ENCODE measurements around the gene NANS. TPM values are rescaled to one million over a fixed set of nuclear protein-coding genes. Genes with fewer than 3 reads are reported as not detected.
A peak's percentile ranks its signal among the peaks of the same experiment; 100 is the strongest.

The NANS gene
- total RNA-seq, 5 donors from 2014 or later (not counting 1 experiment from before 2014, with no cell fraction given), result 21.7 to 57.5 (median 27.6) TPM

DNA sequence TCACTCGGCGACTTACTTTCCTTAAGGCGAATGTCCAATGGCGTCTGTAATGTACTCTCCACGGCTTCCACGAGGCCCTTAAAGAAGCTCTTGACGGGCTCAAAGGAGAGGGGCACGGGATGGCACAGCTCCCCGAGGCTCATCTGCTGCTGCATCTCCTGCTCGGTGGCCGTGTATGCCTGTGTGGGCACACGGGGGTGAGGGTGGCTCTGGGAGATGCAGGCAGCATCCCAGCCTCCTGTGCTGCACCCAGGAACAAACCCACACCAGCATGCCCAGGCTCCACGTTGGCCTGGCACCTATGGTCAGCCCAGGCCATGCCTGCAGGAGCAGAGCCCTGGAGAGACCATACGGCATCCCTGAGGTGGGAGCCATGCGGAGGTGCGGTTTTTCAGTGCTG is 38.3 kb downstream of the NANS start:
- no peak overlapping the region for H3K27ac ChIP-seq (ENCODE audit: low read length)
- peaks cover 14 to 78% of the 10 kb centered on the region in 2 experiments for H3K4me1 ChIP-seq (ENCODE audit: control insufficient read depth in 1 of 2, extremely low read depth in 1 of 2, insufficient read depth in 2 of 2, low read length in 2 of 2)
- Mint-ChIP-seq H3K27me3 (no peaks in the 10 kb centered on the region), H3K9me3 (no peaks in the 10 kb centered on the region), H3K4me1 (peaks cover 65 to 83% (median 71%) of the 10 kb centered on the region in 3 donors), H3K4me3 (no peak overlapping the region), H3K27ac (peak overlapping the region; percentile 78 to 84), H3K36me3 (peaks cover 62% of the 10 kb centered on the region)
- WGBS (ENCODE audit: insufficient coverage), result 94% methylated on average over 13 of the region's 16 CpGs
- ATAC-seq (replicated peaks in 1 of 4), result no peak
- no peaks in the 10 kb centered on the region for H3K27me3 ChIP-seq (replicated peaks in 1 of 2; ENCODE audit: control insufficient read depth in 2 of 2, extremely low read depth in 1 of 2, insufficient read depth in 2 of 2, low read length in 1 of 2)
- H3K9me3 ChIP-seq, result no peaks in the 10 kb centered on the region
- DNase-seq, result no peak
- CTCF ChIA-PET, result no interaction called here
- no peak overlapping the region for H3K4me3 ChIP-seq (ENCODE audit: control insufficient read depth in 1 of 2, extremely low read depth in 1 of 2, low read length in 1 of 2)
- H3K36me3 ChIP-seq (ENCODE audit: control insufficient read depth in 2 of 2, extremely low read depth in 1 of 2, insufficient read depth in 1 of 2, low read length in 1 of 2), result peaks cover 13 to 63% of the 10 kb centered on the region in 2 donors
- POLR2A ChIA-PET, result no interaction called here

- no peak for ATAC-seq (replicated peaks in 1 of 4)
- CTCF ChIA-PET, result no interaction called here
Measured at GRCh38 chr9:98095401-98095800, 38.9 kb downstream of the NANS start.

GRCh38 chr9:98096091-98096490 is 39.6 kb downstream of the NANS start:
- Histone ChIP-seq H3K9me3 (no peaks in the 10 kb centered on the region), H3K36me3 (ENCODE audit: control insufficient read depth in 2 of 2, extremely low read depth in 1 of 2, insufficient read depth in 1 of 2, low read length in 1 of 2) (peaks cover 13 to 59% of the 10 kb centered on the region in 2 donors), H3K4me1 (ENCODE audit: control insufficient read depth in 1 of 2, extremely low read depth in 1 of 2, insufficient read depth in 2 of 2, low read length in 2 of 2) (peaks cover 26 to 86% of the 10 kb centered on the region in 2 experiments), H3K4me3 (ENCODE audit: control insufficient read depth in 1 of 2, extremely low read depth in 1 of 2, low read length in 1 of 2) (no peak overlapping the region), H3K27me3 (replicated peaks in 1 of 2; ENCODE audit: control insufficient read depth in 2 of 2, extremely low read depth in 1 of 2, insufficient read depth in 2 of 2, low read length in 1 of 2) (no peaks in the 10 kb centered on the region), H3K27ac (ENCODE audit: low read length) (no peak overlapping the region)
- peaks cover 60% of the 10 kb centered on the region for H3K36me3 Mint-ChIP-seq
- CTCF ChIA-PET, result no interaction called here
- DNase-seq, result no peak
- peak overlapping the region; percentile 85 to 99 for H3K27ac Mint-ChIP-seq
- POLR2A ChIA-PET, result no interaction called here
- 90% methylated on average over 2 of the region's 5 CpGs for WGBS (ENCODE audit: insufficient coverage)
- H3K9me3 Mint-ChIP-seq, result no peaks in the 10 kb centered on the region
- ATAC-seq (replicated peaks in 1 of 4), result no peak
- H3K4me1 Mint-ChIP-seq, result peaks cover 68 to 86% (median 73%) of the 10 kb centered on the region in 3 donors
- H3K27me3 Mint-ChIP-seq, result no peaks in the 10 kb centered on the region
- no peak overlapping the region for H3K4me3 Mint-ChIP-seq

More at GRCh38 chr9:98095401-98095800, 38.9 kb downstream of the NANS start:
- H3K4me1 Mint-ChIP-seq, result peaks cover 67 to 83% (median 71%) of the 10 kb centered on the region in 3 donors
- no CpG with 5 or more reads among the region's 7 CpGs for WGBS (ENCODE audit: insufficient coverage)
- no peaks in the 10 kb centered on the region for H3K27me3 Mint-ChIP-seq
- H3K4me3 ChIP-seq (ENCODE audit: control insufficient read depth in 1 of 2, extremely low read depth in 1 of 2, low read length in 1 of 2), result no peak overlapping the region
- POLR2A ChIA-PET, result no interaction called here
- no peaks in the 10 kb centered on the region for H3K9me3 ChIP-seq
- no peak for DNase-seq
- H3K27ac Mint-ChIP-seq, result peak overlapping the region; percentile 69 to 73
- no peak overlapping the region for H3K4me3 Mint-ChIP-seq
- H3K27me3 ChIP-seq (replicated peaks in 1 of 2; ENCODE audit: control insufficient read depth in 2 of 2, extremely low read depth in 1 of 2, insufficient read depth in 2 of 2, low read length in 1 of 2), result no peaks in the 10 kb centered on the region
- H3K36me3 Mint-ChIP-seq, result peaks cover 60% of the 10 kb centered on the region
- H3K36me3 ChIP-seq (ENCODE audit: control insufficient read depth in 2 of 2, extremely low read depth in 1 of 2, insufficient read depth in 1 of 2, low read length in 1 of 2), result peaks cover 13 to 59% of the 10 kb centered on the region in 2 donors
- no peak overlapping the region for H3K27ac ChIP-seq (ENCODE audit: low read length)
- H3K4me1 ChIP-seq (ENCODE audit: control insufficient read depth in 1 of 2, extremely low read depth in 1 of 2, insufficient read depth in 2 of 2, low read length in 2 of 2), result peaks cover 20 to 82% of the 10 kb centered on the region in 2 experiments
- no peaks in the 10 kb centered on the region for H3K9me3 Mint-ChIP-seq

- ChIA-PET POLR2A (interaction anchor here (0.6 to 0.9 kb wide), 4 partner anchors 10 to 395 kb away, joined by 3 to 4 read pairs (median 3); no protein-coding TSS in a partner anchor), CTCF (interaction anchor here in 1 of 2 donors (0.6 to 1.1 kb wide), 3 partner anchors 20 to 195 kb away, joined by 3 to 5 read pairs (median 4); no protein-coding TSS in a partner anchor)
- Histone ChIP-seq H3K27ac (ENCODE audit: low read length) (peak overlapping the region; percentile 59), H3K27me3 (replicated peaks in 1 of 2; ENCODE audit: control insufficient read depth in 2 of 2, extremely low read depth in 1 of 2, insufficient read depth in 2 of 2, low read length in 1 of 2) (no peaks in the 10 kb centered on the region), H3K9me3 (no peaks in the 10 kb centered on the region), H3K4me1 (ENCODE audit: control insufficient read depth in 1 of 2, extremely low read depth in 1 of 2, insufficient read depth in 2 of 2, low read length in 2 of 2) (peaks cover 39 to 95% of the 10 kb centered on the region in 2 experiments), H3K4me3 (ENCODE audit: control insufficient read depth in 1 of 2, extremely low read depth in 1 of 2, low read length in 1 of 2) (no peak overlapping the region), H3K36me3 (ENCODE audit: control insufficient read depth in 2 of 2, extremely low read depth in 1 of 2, insufficient read depth in 1 of 2, low read length in 1 of 2) (peaks cover 10 to 59% of the 10 kb centered on the region in 2 donors)
- H3K4me3 Mint-ChIP-seq, result peak overlapping the region in 1 of 3 donors; percentile 54
- WGBS (ENCODE audit: insufficient coverage), result 27% methylated on average over 4 of the region's 4 CpGs
- H3K36me3 Mint-ChIP-seq, result peaks cover 56% of the 10 kb centered on the region
- no peaks in the 10 kb centered on the region for H3K9me3 Mint-ChIP-seq
- peak in 10 of 35 experiments; percentile 13 to 69 (median 26) for DNase-seq
- no peaks in the 10 kb centered on the region for H3K27me3 Mint-ChIP-seq
- H3K4me1 Mint-ChIP-seq, result peaks cover 78 to 92% (median 79%) of the 10 kb centered on the region in 3 donors
- ATAC-seq (replicated peaks in 1 of 4), result no peak
- peak overlapping the region; percentile 85 to 99 for H3K27ac Mint-ChIP-seq
Measured at GRCh38 chr9:98097836-98098235, 41.3 kb downstream of the NANS start.

DNA sequence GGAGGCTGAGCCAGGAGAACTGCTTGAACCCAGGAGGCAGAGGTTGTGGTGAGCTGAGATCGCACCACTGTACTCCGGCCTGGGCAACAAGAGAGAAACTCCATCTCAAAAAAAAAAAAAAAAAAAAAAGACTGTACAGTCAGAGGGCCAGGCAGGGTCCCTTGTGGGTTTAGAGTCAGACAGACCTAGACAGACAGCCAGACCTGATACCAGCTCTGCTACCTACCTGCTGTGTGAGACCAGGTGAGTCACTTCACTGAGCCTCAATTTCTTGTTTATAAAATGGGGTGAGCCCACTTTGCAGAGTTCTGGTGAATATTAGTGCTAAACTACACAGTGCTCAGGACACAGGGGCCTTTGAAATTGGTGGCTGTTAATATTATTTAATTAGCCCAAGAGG is 42.8 kb downstream of the NANS start:
- POLR2A ChIA-PET, result interaction anchor here in 1 of 2 donors (0.5 kb wide), 1 partner anchor 156 kb away, joined by 5 read pairs; the partner anchor contains the start of gene TBC1D2
- H3K4me1 ChIP-seq (ENCODE audit: control insufficient read depth in 1 of 2, extremely low read depth in 1 of 2, insufficient read depth in 2 of 2, low read length in 2 of 2), result peaks cover 51 to 94% of the 10 kb centered on the region in 2 experiments
- peak overlapping the region in 2 of 3 donors; percentile 21 to 70 for H3K4me3 Mint-ChIP-seq
- peak overlapping the region; percentile 77 for H3K27ac ChIP-seq (ENCODE audit: low read length)
- no CpG with 5 or more reads among the region's 2 CpGs for WGBS (ENCODE audit: insufficient coverage)
- peaks cover 6 to 47% of the 10 kb centered on the region in 2 donors for H3K36me3 ChIP-seq (ENCODE audit: control insufficient read depth in 2 of 2, extremely low read depth in 1 of 2, insufficient read depth in 1 of 2, low read length in 1 of 2)
- no peaks in the 10 kb centered on the region for H3K27me3 Mint-ChIP-seq
- no peaks in the 10 kb centered on the region for H3K27me3 ChIP-seq (replicated peaks in 1 of 2; ENCODE audit: control insufficient read depth in 2 of 2, extremely low read depth in 1 of 2, insufficient read depth in 2 of 2, low read length in 1 of 2)
- CTCF ChIA-PET, result interaction anchor here in 1 of 2 donors (3.7 kb wide), 1 partner anchor 19 kb away, joined by 28 read pairs; the partner anchor contains the start of gene TRIM14
- peaks cover 49% of the 10 kb centered on the region for H3K36me3 Mint-ChIP-seq
- peaks cover 79 to 93% (median 82%) of the 10 kb centered on the region in 3 donors for H3K4me1 Mint-ChIP-seq
- H3K9me3 ChIP-seq, result no peaks in the 10 kb centered on the region
- H3K27ac Mint-ChIP-seq, result peak overlapping the region; percentile 95 to 99
- no peaks in the 10 kb centered on the region for H3K9me3 Mint-ChIP-seq
- DNase-seq, result no peak
- no peak overlapping the region for H3K4me3 ChIP-seq (ENCODE audit: control insufficient read depth in 1 of 2, extremely low read depth in 1 of 2, low read length in 1 of 2)
- ATAC-seq (replicated peaks in 1 of 4), result no peak

GRCh38 chr9:98099898-98100297 is 43.4 kb downstream of the NANS start:
- H3K27ac ChIP-seq (ENCODE audit: low read length), result peak overlapping the region; percentile 77
- H3K9me3 ChIP-seq, result no peaks in the 10 kb centered on the region
- Mint-ChIP-seq H3K27me3 (no peaks in the 10 kb centered on the region), H3K36me3 (peaks cover 49% of the 10 kb centered on the region), H3K27ac (peak overlapping the region; percentile 95 to 99), H3K4me3 (peak overlapping the region; percentile 21 to 70 (median 49)), H3K4me1 (peaks cover 81 to 94% (median 82%) of the 10 kb centered on the region in 3 donors), H3K9me3 (no peaks in the 10 kb centered on the region)
- WGBS (ENCODE audit: insufficient coverage), result 19% methylated on average over 4 of the region's 5 CpGs
- ChIA-PET POLR2A (no interaction called here), CTCF (interaction anchor here in 1 of 2 donors (0.6 to 3.7 kb wide), 2 partner anchors 19 to 439 kb away, joined by 3 to 28 read pairs; partner anchors contain the start of gene TRIM14)
- H3K4me3 ChIP-seq (ENCODE audit: control insufficient read depth in 1 of 2, extremely low read depth in 1 of 2, low read length in 1 of 2), result no peak overlapping the region
- ATAC-seq (replicated peaks in 1 of 4) (no peak), DNase-seq (peak in 2 of 35 experiments; percentile 33 to 46)
- H3K36me3 ChIP-seq (ENCODE audit: control insufficient read depth in 2 of 2, extremely low read depth in 1 of 2, insufficient read depth in 1 of 2, low read length in 1 of 2), result peaks cover 6 to 45% of the 10 kb centered on the region in 2 donors
- no peaks in the 10 kb centered on the region for H3K27me3 ChIP-seq (replicated peaks in 1 of 2; ENCODE audit: control insufficient read depth in 2 of 2, extremely low read depth in 1 of 2, insufficient read depth in 2 of 2, low read length in 1 of 2)
- H3K4me1 ChIP-seq (ENCODE audit: control insufficient read depth in 1 of 2, extremely low read depth in 1 of 2, insufficient read depth in 2 of 2, low read length in 2 of 2), result peaks cover 57 to 94% of the 10 kb centered on the region in 2 experiments
